Activated CD4-positive, alpha-beta T cell treated with anti-CD3 and anti-CD28 coated beads for 24 hours (primary cell): ENCODE results near the gene MIER1.
"Not testable (repeated sequence)": the region's sequence is repeated elsewhere in the genome, so short reads cannot be mapped to it uniquely, and the experiment has no call there.

Source experiments
- DNase-seq, 2 donors: peaks; one replicate each; pipeline ENCODE4 v3.0.0-alpha.2; 2020; ENCODE audit warnings: low read depth in 2 of 2

MIER1 gene

GRCh38 chr1:66938613-66939012 lies 13.8 kb downstream of the MIER1 start:
- no peak for DNase-seq

- DNase-seq = no peak
Observed at GRCh38 chr1:66940981-66941380, 16.2 kb downstream of the MIER1 start.

GRCh38 chr1:66943361-66943969 lies 18.7 kb downstream of the MIER1 start:
- DNase-seq = no peak

- DNase-seq = no peak
Observed at GRCh38 chr1:66944330-66945274, 19.8 kb downstream of the MIER1 start.

- no peak for DNase-seq
Observed at GRCh38 chr1:66945316-66945715, 20.5 kb downstream of the MIER1 start.

GRCh38 chr1:66947267-66947666 lies 22.5 kb downstream of the MIER1 start:
- DNase-seq = no peak

GRCh38 chr1:66951513-66951912 lies 26.7 kb downstream of the MIER1 start:
- no peak for DNase-seq

- DNase-seq = no peak
Observed at GRCh38 chr1:66954208-66954607, 29.4 kb downstream of the MIER1 start.

GRCh38 chr1:66957938-66958337 lies 33.1 kb downstream of the MIER1 start:
- no peak for DNase-seq

GRCh38 chr1:66966188-66966873 lies 41.5 kb downstream of the MIER1 start:
- DNase-seq = not testable (repeated sequence)

- DNase-seq = no peak
Observed at GRCh38 chr1:66968574-66968973, 43.8 kb downstream of the MIER1 start.

- no peak for DNase-seq
Observed at GRCh38 chr1:66978201-66978600, 53.4 kb downstream of the MIER1 start.

- not testable (repeated sequence) for DNase-seq
Observed at GRCh38 chr1:66979621-66980020, 54.8 kb downstream of the MIER1 start.

- DNase-seq = no peak
Observed at GRCh38 chr1:66980745-66981367, 56.1 kb downstream of the MIER1 start.

GRCh38 chr1:66981679-66982078 lies 56.9 kb downstream of the MIER1 start:
- peak; percentile 9 to 14 for DNase-seq

- no peak for DNase-seq
Observed at GRCh38 chr1:66982561-66983260, 57.9 kb downstream of the MIER1 start.

- DNase-seq = no peak
Observed at GRCh38 chr1:66984491-66984890, 59.7 kb downstream of the MIER1 start.

- DNase-seq = no peak
Observed at GRCh38 chr1:66985835-66986234, 61.0 kb downstream of the MIER1 start.

GRCh38 chr1:66993076-66993475 lies 68.3 kb downstream of the MIER1 start:
- DNase-seq = no peak

GRCh38 chr1:66996018-66996682 lies 71.4 kb downstream of the MIER1 start:
- peak; percentile 37 to 39 for DNase-seq

- DNase-seq = no peak
Observed at GRCh38 chr1:66998972-66999371, 74.2 kb downstream of the MIER1 start.
